ENCODE measurements around the gene VCX2.

- TF ChIP-seq, protein P1, sequence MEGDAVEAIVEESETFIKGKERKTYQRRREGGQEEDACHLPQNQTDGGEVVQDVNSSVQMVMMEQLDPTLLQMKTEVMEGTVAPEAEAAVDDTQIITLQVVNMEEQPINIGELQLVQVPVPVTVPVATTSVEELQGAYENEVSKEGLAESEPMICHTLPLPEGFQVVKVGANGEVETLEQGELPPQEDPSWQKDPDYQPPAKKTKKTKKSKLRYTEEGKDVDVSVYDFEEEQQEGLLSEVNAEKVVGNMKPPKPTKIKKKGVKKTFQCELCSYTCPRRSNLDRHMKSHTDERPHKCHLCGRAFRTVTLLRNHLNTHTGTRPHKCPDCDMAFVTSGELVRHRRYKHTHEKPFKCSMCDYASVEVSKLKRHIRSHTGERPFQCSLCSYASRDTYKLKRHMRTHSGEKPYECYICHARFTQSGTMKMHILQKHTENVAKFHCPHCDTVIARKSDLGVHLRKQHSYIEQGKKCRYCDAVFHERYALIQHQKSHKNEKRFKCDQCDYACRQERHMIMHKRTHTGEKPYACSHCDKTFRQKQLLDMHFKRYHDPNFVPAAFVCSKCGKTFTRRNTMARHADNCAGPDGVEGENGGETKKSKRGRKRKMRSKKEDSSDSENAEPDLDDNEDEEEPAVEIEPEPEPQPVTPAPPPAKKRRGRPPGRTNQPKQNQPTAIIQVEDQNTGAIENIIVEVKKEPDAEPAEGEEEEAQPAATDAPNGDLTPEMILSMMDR (IDR thresholded peaks at IDR 0.05) = no peak
- TF ChIP-seq EP300 (IDR thresholded peaks at IDR 0.05) (no peak), POLR2AphosphoS5 (IDR thresholded peaks at IDR 0.05) (no peak), POLR2A (IDR thresholded peaks at IDR 0.05) (no peak)
Observed at GRCh38 chrX:8125566-8125965, 45.5 kb downstream of the VCX2 start.
